Caco-2 (cell line): ENCODE results near the gene WBP11. TPM values are rescaled to one million over a fixed set of nuclear protein-coding genes. Genes with fewer than 3 reads are reported as not detected.

Source experiments
- BruUV-seq: library from RNA; stranded (reverse); fragments of 400-500 nt; replicated peaks from 2 replicates; lab custom pipeline; 2021; lab: Mats Ljungman, UMichigan
- CTCF ChIA-PET: fragments of 300-600 bp; sonication (Branson Sonifier 250); formaldehyde crosslinking; loops from one replicate; lab custom pipeline; 2022; ENCODE audit warnings: antibody characterized with exemption; lab: Charles Lee
- POLR2A ChIA-PET: fragments of 300-600 bp; sonication (Branson Sonifier 250); formaldehyde crosslinking; loops from one replicate; lab custom pipeline; 2022; ENCODE audit warnings: antibody characterized with exemption; lab: Charles Lee
- DNase-seq, 2 experiments: peaks; one replicate each; pipeline versions ENCODE4 v3.0.0 to v3.0.0-alpha.2; 2020 to 2022
- H3K27me3 ChIP-seq: replicated peaks from 2 replicates; pipeline ENCODE4 v1.6.0; 2011; ENCODE audit warnings: low read length; ENCODE audit not compliant: control insufficient read depth, insufficient read depth
- H3K36me3 ChIP-seq: 2 replicates; pipeline ENCODE4 v1.5.1; 2011; ENCODE audit warnings: low read length; ENCODE audit not compliant: control insufficient read depth, insufficient read depth
- H3K4me1 ChIP-seq: fragments of 250-450 bp; sonication (Bioruptor Pico); 2 replicates; pipeline ENCODE4 v1.5.1; 2020; ENCODE audit warnings: mild to moderate bottlenecking
- H3K4me3 ChIP-seq: 2 replicates; pipeline ENCODE4 v1.5.1; 2011; ENCODE audit warnings: low read depth, mild to moderate bottlenecking, control low read depth, low read length
- H3K9me3 ChIP-seq: fragments of 250-450 bp; sonication (Bioruptor Pico); 2 replicates; pipeline ENCODE4 v1.5.1; 2020; ENCODE audit warnings: mild to moderate bottlenecking, moderate library complexity
- H3K27ac Mint-ChIP-seq: one replicate; pipeline ENCODE4 v1.8.0; 2022; ENCODE audit warnings: mixed read lengths; ENCODE audit not compliant: unreplicated experiment
- H3K27me3 Mint-ChIP-seq: one replicate; pipeline ENCODE4 v1.8.0; 2022; ENCODE audit warnings: mixed read lengths; ENCODE audit not compliant: insufficient read depth, unreplicated experiment
- H3K36me3 Mint-ChIP-seq: one replicate; pipeline ENCODE4 v1.8.0; 2022; ENCODE audit warnings: mild to moderate bottlenecking, mixed read lengths; ENCODE audit not compliant: insufficient read depth, unreplicated experiment
- H3K4me1 Mint-ChIP-seq: one replicate; pipeline ENCODE4 v1.8.0; 2022; ENCODE audit warnings: low read depth, mixed read lengths; ENCODE audit not compliant: unreplicated experiment
- H3K4me3 Mint-ChIP-seq: one replicate; pipeline ENCODE4 v1.8.0; 2022; ENCODE audit warnings: mild to moderate bottlenecking, moderate library complexity, mixed read lengths; ENCODE audit not compliant: unreplicated experiment
- H3K9me3 Mint-ChIP-seq: one replicate; pipeline ENCODE4 v1.8.0; 2022; ENCODE audit warnings: mixed read lengths; ENCODE audit not compliant: unreplicated experiment
- CTCF ChIP-seq, 2 experiments: fragments of 200-600 bp in 1 of 2; IDR thresholded peaks; 1 replicate in 1 of 2; 2 replicates in 1 of 2; pipeline versions ENCODE4 v1.5.1 to v1.8.0; 2011 to 2022; ENCODE audit warnings: antibody characterized with exemption in 1 of 2, control low read depth in 1 of 2, inconsistent platforms in 1 of 2, low read depth in 1 of 2, low read length in 1 of 2, mild to moderate bottlenecking in 1 of 2, moderate library complexity in 1 of 2; ENCODE audit not compliant: insufficient read depth in 1 of 2, severe bottlenecking in 1 of 2, unreplicated experiment in 1 of 2
- intact Hi-C: fragments of 100-400 bp; cut with micrococcal nuclease; formaldehyde crosslinking; loops from one replicate; pipeline ENCODE4 v1.10.0; 2022; ENCODE audit not compliant: unreplicated experiment
- total RNA-seq: library from RNA; stranded (reverse); gene quantifications from 2 replicates; pipeline ENCODE4 v1.2.3, GENCODE V29; 2022

WBP11 gene
- total RNA-seq, 1 experiment from 2014 or later: 159 TPM

GRCh38 chr12:14850929-14851663, 47.8 kb upstream of the WBP11 start:
- Mint-ChIP-seq H3K9me3 (no peaks in the 10 kb centered on the region), H3K27me3 (peaks cover 7% of the 10 kb centered on the region), H3K27ac (no peak overlapping the region), H3K4me1 (no peaks in the 10 kb centered on the region), H3K4me3 (no peak overlapping the region), H3K36me3 (no peaks in the 10 kb centered on the region)
- POLR2A ChIA-PET: interaction anchor here (0.6 kb wide), 1 partner anchor 132 kb away, joined by 3 read pairs; no protein-coding TSS in a partner anchor
- Histone ChIP-seq H3K9me3 (no peaks in the 10 kb centered on the region), H3K36me3 (no peaks in the 10 kb centered on the region), H3K4me3 (no peak overlapping the region), H3K27me3 (no peaks in the 10 kb centered on the region), H3K4me1 (no peaks in the 10 kb centered on the region)
- CTCF ChIA-PET: no interaction called here
- no TSS peak for BruUV-seq
- no peak for DNase-seq
- intact Hi-C loops: no loop called here
- TF ChIP-seq CTCF (IDR thresholded peaks at IDR 0.05; ENCODE audit: insufficient read depth in 1 of 2, low read depth in 1 of 2, low read length in 1 of 2, severe bottlenecking in 1 of 2, unreplicated experiment in 1 of 2): no peak

- POLR2A ChIA-PET: no interaction called here
- CTCF ChIA-PET: no interaction called here
- no peaks in the 10 kb centered on the region for H3K4me1 ChIP-seq
- no peaks in the 10 kb centered on the region for H3K9me3 ChIP-seq
- DNase-seq: no peak
- no peak overlapping the region for H3K4me3 ChIP-seq
- Mint-ChIP-seq H3K4me3 (no peak overlapping the region), H3K27ac (no peak overlapping the region), H3K27me3 (peaks cover 4% of the 10 kb centered on the region), H3K4me1 (no peaks in the 10 kb centered on the region), H3K36me3 (no peaks in the 10 kb centered on the region), H3K9me3 (no peaks in the 10 kb centered on the region)
- H3K27me3 ChIP-seq: no peaks in the 10 kb centered on the region
- intact Hi-C loops: loop anchor here (5.0 kb wide), 1 partner anchor 373 kb away; the partner anchor contains the start of gene RERG
- BruUV-seq: no TSS peak
- TF ChIP-seq CTCF (IDR thresholded peaks at IDR 0.05; ENCODE audit: insufficient read depth in 1 of 2, low read depth in 1 of 2, low read length in 1 of 2, severe bottlenecking in 1 of 2, unreplicated experiment in 1 of 2): no peak
- H3K36me3 ChIP-seq: no peaks in the 10 kb centered on the region
Observed at GRCh38 chr12:14849661-14850060, 46.4 kb upstream of the WBP11 start.

GRCh38 chr12:14846876-14847580, 43.8 kb upstream of the WBP11 start:
- H3K27me3 ChIP-seq: no peaks in the 10 kb centered on the region
- no peaks in the 10 kb centered on the region for H3K36me3 Mint-ChIP-seq
- H3K27ac Mint-ChIP-seq: no peak overlapping the region
- H3K9me3 ChIP-seq: no peaks in the 10 kb centered on the region
- H3K9me3 Mint-ChIP-seq: no peaks in the 10 kb centered on the region
- no peak overlapping the region for H3K4me3 ChIP-seq
- no TSS peak for BruUV-seq
- H3K4me1 Mint-ChIP-seq: peaks cover 13% of the 10 kb centered on the region
- POLR2A ChIA-PET: no interaction called here
- intact Hi-C loops: loop anchor here (5.0 kb wide), 1 partner anchor 375 kb away; the partner anchor contains the start of gene RERG
- H3K36me3 ChIP-seq: no peaks in the 10 kb centered on the region
- H3K4me3 Mint-ChIP-seq: no peak overlapping the region
- CTCF ChIA-PET: interaction anchor here (1.2 kb wide), 1 partner anchor 149 kb away, joined by 5 read pairs; no protein-coding TSS in a partner anchor
- no peak for DNase-seq
- H3K4me1 ChIP-seq: peaks cover 17% of the 10 kb centered on the region
- peaks cover 2% of the 10 kb centered on the region for H3K27me3 Mint-ChIP-seq
- TF ChIP-seq CTCF (IDR thresholded peaks at IDR 0.05; ENCODE audit: insufficient read depth in 1 of 2, low read depth in 1 of 2, low read length in 1 of 2, severe bottlenecking in 1 of 2, unreplicated experiment in 1 of 2): no peak
